Chondrocyte (in vitro differentiated cells): ENCODE results near the gene AAK1. TPM values are rescaled to one million over a fixed set of nuclear protein-coding genes. Genes with fewer than 3 reads are reported as not detected.

Source experiments
- DNase-seq: peaks from one replicate; pipeline ENCODE4 v3.0.0; 2021; ENCODE audit warnings: mixed read lengths, low spot score
- H3K27ac Mint-ChIP-seq: one replicate; pipeline ENCODE4 v1.8.0; 2021; ENCODE audit warnings: mild to moderate bottlenecking, moderate library complexity, mixed read lengths; ENCODE audit not compliant: unreplicated experiment
- H3K27me3 Mint-ChIP-seq: 2 replicates; pipeline ENCODE4 v1.8.0; 2021; ENCODE audit warnings: low read depth, mixed read lengths
- H3K36me3 Mint-ChIP-seq: 2 replicates; pipeline ENCODE4 v1.8.0; 2021; ENCODE audit warnings: low read depth, mixed read lengths
- H3K4me1 Mint-ChIP-seq: 2 replicates; pipeline ENCODE4 v1.8.0; 2021; ENCODE audit warnings: low read depth, mild to moderate bottlenecking, mixed read lengths
- H3K4me3 Mint-ChIP-seq: one replicate; pipeline ENCODE4 v1.8.0; 2021; ENCODE audit warnings: mild to moderate bottlenecking, moderate library complexity, mixed read lengths; ENCODE audit not compliant: unreplicated experiment
- H3K9me3 Mint-ChIP-seq: 2 replicates; pipeline ENCODE4 v1.8.0; 2021; ENCODE audit warnings: low read depth, mixed read lengths
- CTCF ChIP-seq: fragments of 200-600 bp; sonication (generic); IDR thresholded peaks from 2 replicates; pipeline ENCODE4 v1.5.0; 2021; ENCODE audit warnings: antibody characterized with exemption, mild to moderate bottlenecking, moderate library complexity
- total RNA-seq: library from RNA; stranded (reverse); gene quantifications from 3 replicates; pipeline ENCODE4 v1.2.1, GENCODE V29; 2021

The AAK1 gene
- total RNA-seq, 1 donor from 2014 or later: 97.2 TPM

GRCh38 chr2:69539549-69539908 lies 104.0 kb downstream of the AAK1 start:
- Mint-ChIP-seq H3K4me3 (no peak overlapping the region), H3K27ac (peak overlapping the region; percentile 9), H3K27me3 (no peaks in the 10 kb centered on the region), H3K36me3 (peaks cover 26% of the 10 kb centered on the region), H3K4me1 (peaks cover 4% of the 10 kb centered on the region), H3K9me3 (peaks cover 5% of the 10 kb centered on the region)
- no peak for DNase-seq
- TF ChIP-seq CTCF: no peak

- Mint-ChIP-seq H3K36me3 (peaks cover 26% of the 10 kb centered on the region), H3K9me3 (peaks cover 5% of the 10 kb centered on the region), H3K27me3 (no peaks in the 10 kb centered on the region), H3K27ac (peak overlapping the region; percentile 38), H3K4me3 (no peak overlapping the region), H3K4me1 (peaks cover 4% of the 10 kb centered on the region)
- DNase-seq: no peak
- no peak for TF ChIP-seq CTCF
These were observed 104.5 kb downstream of the AAK1 start for GRCh38 chr2:69538872-69539548.

GRCh38 chr2:69538249-69538648 lies 105.3 kb downstream of the AAK1 start:
- Mint-ChIP-seq H3K9me3 (peaks cover 8% of the 10 kb centered on the region), H3K27me3 (no peaks in the 10 kb centered on the region), H3K27ac (no peak overlapping the region), H3K36me3 (peaks cover 32% of the 10 kb centered on the region), H3K4me1 (peaks cover 4% of the 10 kb centered on the region), H3K4me3 (no peak overlapping the region)
- TF ChIP-seq CTCF: no peak
- DNase-seq: no peak

- Mint-ChIP-seq H3K27me3 (no peaks in the 10 kb centered on the region), H3K4me1 (peaks cover 4% of the 10 kb centered on the region), H3K4me3 (no peak overlapping the region), H3K27ac (peak overlapping the region; percentile 24), H3K36me3 (peaks cover 45% of the 10 kb centered on the region), H3K9me3 (peaks cover 7% of the 10 kb centered on the region)
- no peak for DNase-seq
- TF ChIP-seq CTCF: no peak
These were observed 107.7 kb downstream of the AAK1 start for GRCh38 chr2:69535817-69536241.

GRCh38 chr2:69531186-69531585 lies 112.4 kb downstream of the AAK1 start:
- no peak overlapping the region for H3K4me3 Mint-ChIP-seq
- DNase-seq: no peak
- H3K9me3 Mint-ChIP-seq: peaks cover 4% of the 10 kb centered on the region
- no peaks in the 10 kb centered on the region for H3K4me1 Mint-ChIP-seq
- no peak for TF ChIP-seq CTCF
- no peaks in the 10 kb centered on the region for H3K27me3 Mint-ChIP-seq
- H3K36me3 Mint-ChIP-seq: peaks cover 52% of the 10 kb centered on the region
- no peak overlapping the region for H3K27ac Mint-ChIP-seq
